H1 (cell line): Measurements from ENCODE around the gene ALDH3B1. TPM values are rescaled to one million over a fixed set of nuclear protein-coding genes. Genes with fewer than 3 reads are reported as not detected.

Experiments used
- FOSL1 ChIP-seq: IDR thresholded peaks from 2 replicates; pipeline ENCODE4 v1.6.1; 2011; ENCODE audit warnings: mild to moderate bottlenecking, low read depth, low read length, moderate library complexity; ENCODE audit not compliant: insufficient read depth
- HDAC2 ChIP-seq, 2 experiments: fragments of 300-600 bp in 1 of 2; sonication (generic) in 1 of 2; IDR thresholded peaks; 2 replicates each; pipeline ENCODE4 v1.6.1; 2011 to 2012; ENCODE audit warnings: low read depth in 2 of 2, low read length in 2 of 2, mild to moderate bottlenecking in 2 of 2, moderate library complexity in 2 of 2, borderline replicate concordance in 1 of 2, inconsistent platforms in 1 of 2
- NANOG ChIP-seq: IDR thresholded peaks from 2 replicates; pipeline ENCODE4 v1.6.1; 2011; ENCODE audit warnings: low read length, low read depth, mild to moderate bottlenecking, inconsistent platforms; ENCODE audit not compliant: insufficient read depth, poor library complexity, severe bottlenecking
- RBBP5 ChIP-seq: IDR thresholded peaks from 2 replicates; pipeline ENCODE4 v1.7.1; 2012; ENCODE audit warnings: low read depth, mild to moderate bottlenecking, inconsistent platforms, low read length, moderate library complexity, borderline replicate concordance
- TBP ChIP-seq: IDR thresholded peaks from 2 replicates; pipeline ENCODE4 v1.6.1; 2011; ENCODE audit warnings: low read depth, low read length, improper control_type of control experiment
- polyA plus RNA-seq, 7 experiments: library from polyadenylated mRNA; depleted of rRNA in 3 of 7; stranded (reverse) in 5 of 7; unstranded in 2 of 7; fragments of >200 nt in 5 of 7; fragments of 200-250 nt in 2 of 7; gene quantifications; 1 replicate in 5 of 7; 2 replicates in 1 of 7; 4 replicates in 1 of 7; pipeline versions ENCODE4 v1.2.1 to v1.2.3, GENCODE V29; 2011 to 2013; ENCODE audit warnings: missing spikeins in 2 of 7, mixed read lengths in 2 of 7
- total RNA-seq: library from RNA; stranded (reverse); fragmentation: NEBNext Ultra II Directional; extraction: Animal tissue kit (Norgen Biotek cat#: 25700); gene quantifications from 2 replicates; pipeline ENCODE4 v1.2.1, GENCODE V29; 2021

ALDH3B1 gene
- total and polyA plus RNA-seq, 2 of the 8 experiments (the other 6 are each of a cell fraction or from before 2014, with no cell fraction given): 0.32 to 0.47 TPM

DNA sequence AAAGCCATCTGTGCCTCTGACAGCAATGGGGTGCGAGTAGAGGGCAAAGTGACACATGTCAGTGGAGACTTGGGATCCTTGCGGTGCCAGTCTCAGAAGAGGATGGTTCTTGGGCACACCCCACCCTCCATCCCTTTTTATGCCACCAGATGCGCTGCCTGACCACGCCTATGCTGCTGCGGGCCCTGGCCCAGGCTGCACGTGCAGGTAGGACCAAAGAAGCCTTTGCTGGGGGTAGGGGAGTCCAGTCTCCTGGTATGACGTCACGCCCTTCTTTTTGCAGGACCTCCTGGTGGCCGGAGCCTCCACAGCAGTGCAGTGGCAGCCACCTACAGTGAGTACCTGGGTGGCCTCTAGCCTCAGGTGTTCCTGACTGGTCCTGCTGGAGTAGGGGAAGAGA is 21.9 kb downstream of the ALDH3B1 start (continued):
- TF ChIP-seq NANOG: no peak
- no peak for TF ChIP-seq RBBP5
- TF ChIP-seq HDAC2 (IDR thresholded peaks at IDR 0.05; ENCODE audit: borderline replicate concordance in 1 of 2, low read depth in 2 of 2, low read length in 2 of 2): no peak
- no peak for TF ChIP-seq TBP
- TF ChIP-seq FOSL1: no peak
- TF ChIP-seq, all 59 proteins: peak for 0
